Left lung (tissue), 10 donors: ENCODE data around the gene AMBRA1. TPM values are rescaled to one million over a fixed set of nuclear protein-coding genes. Genes with fewer than 3 reads are reported as not detected.

Experiments
- ATAC-seq: fragments of 200-7000 bp; cut with Tn5 transposase; one replicate; pipeline ENCODE4 v1.9.1; 2020; ENCODE audit warnings: moderate library complexity
- DNase-seq, 4 donors: peaks; one replicate each; pipeline ENCODE4 v3.0.0-alpha.2; 2013 to 2020
- H3K27ac ChIP-seq, 2 donors: fragments of 200-600 bp; sonication (generic) in 1 of 2; one replicate each; pipeline versions ENCODE4 v1.5.0 to v1.8.0; 2020 to 2021
- H3K27me3 ChIP-seq, 2 donors: fragments of 200-600 bp; sonication (generic) in 1 of 2; one replicate each; pipeline versions ENCODE4 v1.5.0 to v1.8.0; 2020 to 2021
- H3K36me3 ChIP-seq, 2 donors: fragments of 200-600 bp; sonication (generic) in 1 of 2; one replicate each; pipeline versions ENCODE4 v1.5.0 to v1.8.0; 2020 to 2021
- H3K4me1 ChIP-seq, 2 donors: fragments of 200-600 bp; one replicate each; pipeline ENCODE4 v1.8.0; 2021
- H3K4me3 ChIP-seq, 2 donors: fragments of 200-600 bp; sonication (generic) in 1 of 2; one replicate each; pipeline versions ENCODE4 v1.5.0 to v1.8.0; 2020 to 2021; ENCODE audit warnings: mild to moderate bottlenecking in 1 of 2
- H3K9me3 ChIP-seq, 2 donors: fragments of 200-600 bp; sonication (generic) in 1 of 2; one replicate each; pipeline versions ENCODE4 v1.5.0 to v1.8.0; 2020 to 2021
- CTCF ChIP-seq, 2 donors: fragments of 200-600 bp; sonication (generic) in 1 of 2; IDR thresholded peaks; one replicate each; pipeline versions ENCODE4 v1.5.0 to v1.8.0; 2021; ENCODE audit warnings: antibody characterized with exemption in 2 of 2
- intact Hi-C, 2 donors: fragments of 100-400 bp; cut with DNase I; formaldehyde crosslinking; loops; one replicate each; pipeline versions ENCODE4 v1.11.2 to v1.14.2; 2022
- polyA plus RNA-seq, 6 donors: library from polyadenylated mRNA; unstranded; fragments of 120-200 nt; gene quantifications; one replicate each; pipeline ENCODE4 v1.2.1, GENCODE V29; 2013; ENCODE audit not compliant: insufficient read length in 6 of 6
- total RNA-seq, 2 donors: library from RNA; stranded (reverse); fragmentation: NEBNext Ultra II Directional; extraction: Animal tissue kit (Norgen Biotek cat#: 25700); gene quantifications; one replicate each; pipeline ENCODE4 v1.2.1, GENCODE V29; 2021
- donor health status: DM: no; HTN: yes; CAD: no.
- donor health status: DM: no; HTN: no; CAD: no.

The AMBRA1 gene
- total and polyA plus RNA-seq, 8 donors, result 20.4 to 28.2 (median 23.7) TPM

GRCh38 chr11:46367244-46367915 lies 226.4 kb downstream of the AMBRA1 start:
- Histone ChIP-seq H3K27me3 (no peaks in the 10 kb centered on the region), H3K9me3 (no peaks in the 10 kb centered on the region), H3K4me1 (peaks cover 6 to 46% of the 10 kb centered on the region in 2 donors), H3K27ac (no peak overlapping the region), H3K36me3 (peaks cover 0 to 72% of the 10 kb centered on the region in 2 donors), H3K4me3 (no peak overlapping the region)
- intact Hi-C loops, result no loop called here
- peak; percentile 95 for TF ChIP-seq CTCF (IDR thresholded peaks at IDR 0.05)
- ATAC-seq (peak; percentile 64), DNase-seq (peak in 2 of 4 donors; percentile 71 to 94)

- Histone ChIP-seq H3K4me1 (peaks cover 10 to 53% of the 10 kb centered on the region in 2 donors), H3K9me3 (no peaks in the 10 kb centered on the region), H3K27me3 (no peaks in the 10 kb centered on the region), H3K4me3 (no peak overlapping the region), H3K27ac (no peak overlapping the region), H3K36me3 (peaks cover 0 to 65% of the 10 kb centered on the region in 2 donors)
- ATAC-seq, result no peak
- DNase-seq, result peak in 1 of 4 donors; percentile 72
- intact Hi-C loops, result no loop called here
- TF ChIP-seq CTCF (IDR thresholded peaks at IDR 0.05), result no peak
These were observed 227.1 kb downstream of the AMBRA1 start for GRCh38 chr11:46366661-46367161.

DNA sequence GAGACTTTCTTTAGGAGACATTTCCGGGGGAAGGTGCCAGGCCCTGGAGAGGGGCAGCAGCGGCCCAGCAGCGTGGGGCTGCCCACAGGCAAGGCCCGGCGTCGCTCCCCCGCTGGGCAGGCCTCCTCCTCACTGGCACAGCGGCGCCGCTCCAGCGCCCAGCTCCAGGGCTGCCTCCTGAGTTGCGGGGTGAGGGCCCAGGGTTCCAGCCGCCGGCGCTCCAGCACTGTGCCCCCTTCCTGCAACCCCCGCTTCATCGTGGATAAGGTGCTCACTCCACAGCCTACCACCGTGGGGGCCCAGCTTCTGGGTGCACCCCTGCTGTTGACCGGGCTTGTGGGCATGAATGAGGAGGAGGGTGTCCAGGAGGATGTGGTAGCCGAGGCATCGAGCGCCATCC lies 227.6 kb downstream of the AMBRA1 start:
- no peaks in the 10 kb centered on the region for H3K9me3 ChIP-seq
- intact Hi-C loops, result no loop called here

GRCh38 chr11:46364791-46365190 lies 229.0 kb downstream of the AMBRA1 start:
- H3K36me3 ChIP-seq, result peaks cover 0 to 46% of the 10 kb centered on the region in 2 donors
- no peak for TF ChIP-seq CTCF (IDR thresholded peaks at IDR 0.05)
- H3K4me1 ChIP-seq, result peaks cover 20 to 72% of the 10 kb centered on the region in 2 donors
- no peak for ATAC-seq
- H3K4me3 ChIP-seq, result no peak overlapping the region
- H3K27me3 ChIP-seq, result no peaks in the 10 kb centered on the region
- peak in 1 of 4 donors; percentile 45 for DNase-seq
- intact Hi-C loops, result no loop called here
- H3K9me3 ChIP-seq, result no peaks in the 10 kb centered on the region
- H3K27ac ChIP-seq, result peak overlapping the region in 1 of 2 donors; percentile 28

More for the DNA sequence above, 227.6 kb downstream of the AMBRA1 start:
- peaks cover 14 to 58% of the 10 kb centered on the region in 2 donors for H3K4me1 ChIP-seq
- no peak overlapping the region for H3K4me3 ChIP-seq
- DNase-seq, result peak in 1 of 4 donors; percentile 78
- TF ChIP-seq CTCF (IDR thresholded peaks at IDR 0.05), result no peak
- ATAC-seq, result no peak
- H3K27me3 ChIP-seq, result no peaks in the 10 kb centered on the region
- peaks cover 0 to 61% of the 10 kb centered on the region in 2 donors for H3K36me3 ChIP-seq
- H3K27ac ChIP-seq, result no peak overlapping the region

DNA sequence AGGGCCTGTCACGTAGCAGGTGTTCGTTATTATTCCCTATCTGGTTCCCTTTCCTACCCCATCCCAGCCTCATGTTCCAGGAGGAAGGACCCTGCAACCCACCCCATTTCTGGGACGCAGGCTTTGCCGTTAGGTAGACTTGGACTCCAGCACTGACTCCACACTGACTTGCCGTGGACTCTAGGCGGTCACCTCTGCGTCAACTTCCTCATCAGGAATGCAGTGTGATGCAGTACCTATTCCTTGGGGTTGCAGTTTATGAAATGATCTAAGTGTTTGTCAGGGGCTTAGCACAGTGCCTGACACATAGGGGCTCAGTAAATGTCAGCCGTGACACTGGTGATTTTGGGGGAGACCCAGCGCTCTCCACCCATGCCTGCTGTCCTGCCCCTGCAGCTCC lies 229.8 kb downstream of the AMBRA1 start:
- DNase-seq, result peak in 1 of 4 donors; percentile 53
- no peak for ATAC-seq
- peak overlapping the region in 1 of 2 donors; percentile 94 for H3K27ac ChIP-seq
- no peak for TF ChIP-seq CTCF (IDR thresholded peaks at IDR 0.05)
- peaks cover 20 to 77% of the 10 kb centered on the region in 2 donors for H3K4me1 ChIP-seq
- peaks cover 0 to 39% of the 10 kb centered on the region in 2 donors for H3K36me3 ChIP-seq
- no peaks in the 10 kb centered on the region for H3K9me3 ChIP-seq
- H3K4me3 ChIP-seq, result no peak overlapping the region
- no peaks in the 10 kb centered on the region for H3K27me3 ChIP-seq
- intact Hi-C loops, result no loop called here
